Measurements from ENCODE around the gene GSX2. TPM values are rescaled to one million over a fixed set of nuclear protein-coding genes. Genes with fewer than 3 reads are reported as not detected.

The GSX2 gene
- total and polyA plus RNA-seq, 2 of the 13 experiments (the other 11 are each of a cell fraction or from before 2014, with no cell fraction given) = not detected

GRCh38 chr4:54091637-54092404 is 8.1 kb upstream of the GSX2 start (continued):
- TF ChIP-seq NCOA5 (CRISPR knock-in tag; IDR thresholded peaks at IDR 0.05) (no peak), ZNF780A (CRISPR knock-in tag; IDR thresholded peaks at IDR 0.05) (no peak), ZBTB43 (CRISPR knock-in tag; conservative IDR thresholded peaks at IDR 0.05) (peak; percentile 81), KLF11 (CRISPR knock-in tag; IDR thresholded peaks at IDR 0.05) (no peak), PRDM15 (CRISPR knock-in tag; IDR thresholded peaks at IDR 0.05) (no peak), PHF20 (CRISPR knock-in tag; IDR thresholded peaks at IDR 0.05) (no peak), ZNF101 (CRISPR knock-in tag; IDR thresholded peaks at IDR 0.05; ENCODE audit: borderline replicate concordance, low read depth) (no peak), JUND (CRISPR knock-in tag; IDR thresholded peaks at IDR 0.05) (0 out of 2 replicates have a peak, but pooled peaks have one; percentile 27), ZNF781 (CRISPR knock-in tag; IDR thresholded peaks at IDR 0.05; ENCODE audit: borderline replicate concordance, not compliant biosample characterization) (peak; percentile 50), ZNF143 (CRISPR knock-in tag; IDR thresholded peaks at IDR 0.05) (no peak), ZNF672 (CRISPR knock-in tag; IDR thresholded peaks at IDR 0.05) (peak; percentile 66; the same call in 1 of the 2 replicates), ZBED4 (CRISPR knock-in tag; IDR thresholded peaks at IDR 0.05; ENCODE audit: borderline replicate concordance) (no peak), MTA3 (CRISPR knock-in tag; IDR thresholded peaks at IDR 0.05) (no peak), ZBTB7B (CRISPR knock-in tag; IDR thresholded peaks at IDR 0.05) (no peak), HCFC1 (IDR thresholded peaks at IDR 0.05; ENCODE audit: low read depth, low read length) (no peak), FOXA1 (IDR thresholded peaks at IDR 0.05) (no peak), FOXA1 (CRISPR knock-in tag; IDR thresholded peaks at IDR 0.05) (peak; percentile 30; the same call in 1 of the 2 replicates), KLF13 (CRISPR knock-in tag; IDR thresholded peaks at IDR 0.05) (no peak)
- TF ChIP-seq, protein P1, sequence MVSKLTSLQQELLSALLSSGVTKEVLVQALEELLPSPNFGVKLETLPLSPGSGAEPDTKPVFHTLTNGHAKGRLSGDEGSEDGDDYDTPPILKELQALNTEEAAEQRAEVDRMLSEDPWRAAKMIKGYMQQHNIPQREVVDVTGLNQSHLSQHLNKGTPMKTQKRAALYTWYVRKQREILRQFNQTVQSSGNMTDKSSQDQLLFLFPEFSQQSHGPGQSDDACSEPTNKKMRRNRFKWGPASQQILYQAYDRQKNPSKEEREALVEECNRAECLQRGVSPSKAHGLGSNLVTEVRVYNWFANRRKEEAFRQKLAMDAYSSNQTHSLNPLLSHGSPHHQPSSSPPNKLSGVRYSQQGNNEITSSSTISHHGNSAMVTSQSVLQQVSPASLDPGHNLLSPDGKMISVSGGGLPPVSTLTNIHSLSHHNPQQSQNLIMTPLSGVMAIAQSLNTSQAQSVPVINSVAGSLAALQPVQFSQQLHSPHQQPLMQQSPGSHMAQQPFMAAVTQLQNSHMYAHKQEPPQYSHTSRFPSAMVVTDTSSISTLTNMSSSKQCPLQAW (CRISPR knock-in tag; IDR thresholded peaks at IDR 0.05) = no peak

Measured in HepG2 (cell line).